GM13977 (cell line): Measurements from ENCODE around the gene TMPRSS3.

Experiments used
- DNase-seq: peaks from one replicate; pipeline ENCODE4 v3.0.0; 2012; ENCODE audit warnings: low spot score
- CTCF ChIP-seq: IDR thresholded peaks from 2 replicates; pipeline ENCODE4 v1.5.1; 2012; ENCODE audit warnings: mild to moderate bottlenecking, control low read depth; ENCODE audit not compliant: insufficient read depth; ENCODE audit errors: extremely low read depth, missing control alignments
- in situ Hi-C: fragments of 300-500 bp; cut with MboI; formaldehyde crosslinking; loops from one replicate; pipeline ENCODE4 v1.12.0; 2022; ENCODE audit warnings: low sequenced_read_pairs, low pct_unique_long_range_greater_than_20kb, mixed read lengths, inconsistent platforms; ENCODE audit not compliant: unreplicated experiment

Gene TMPRSS3

GRCh38 chr21:42377211-42377950, 18.5 kb downstream of the TMPRSS3 start:
- no peak for TF ChIP-seq CTCF
- DNase-seq = no peak
- in situ Hi-C loops = no loop called here

- TF ChIP-seq CTCF = no peak
- in situ Hi-C loops = no loop called here
- DNase-seq = no peak
These were observed 19.4 kb downstream of the TMPRSS3 start for GRCh38 chr21:42376338-42376982.

DNA sequence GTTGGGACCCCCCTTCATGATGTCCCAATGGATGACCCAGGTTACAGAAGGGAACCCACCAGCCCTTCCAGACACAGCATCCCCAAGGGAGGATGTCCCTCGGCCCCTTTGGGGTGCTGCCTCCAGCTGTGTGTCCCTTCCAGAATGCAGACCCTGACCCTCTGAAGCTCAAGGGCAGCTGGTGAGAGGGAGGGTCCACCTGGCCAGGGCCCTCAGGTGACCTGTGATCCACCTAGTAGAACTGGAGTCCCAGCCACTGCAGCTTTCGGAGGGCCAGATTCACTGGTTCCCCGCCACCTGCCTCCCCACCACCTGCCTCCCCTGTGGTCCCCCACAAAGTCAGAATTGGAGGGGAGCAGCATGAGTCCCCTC, 19.9 kb downstream of the TMPRSS3 start:
- in situ Hi-C loops = no loop called here
- DNase-seq = no peak
- TF ChIP-seq CTCF = no peak

- in situ Hi-C loops = no loop called here
- TF ChIP-seq CTCF = no peak
- no peak for DNase-seq
These were observed 20.3 kb downstream of the TMPRSS3 start for GRCh38 chr21:42375506-42375905.

DNA sequence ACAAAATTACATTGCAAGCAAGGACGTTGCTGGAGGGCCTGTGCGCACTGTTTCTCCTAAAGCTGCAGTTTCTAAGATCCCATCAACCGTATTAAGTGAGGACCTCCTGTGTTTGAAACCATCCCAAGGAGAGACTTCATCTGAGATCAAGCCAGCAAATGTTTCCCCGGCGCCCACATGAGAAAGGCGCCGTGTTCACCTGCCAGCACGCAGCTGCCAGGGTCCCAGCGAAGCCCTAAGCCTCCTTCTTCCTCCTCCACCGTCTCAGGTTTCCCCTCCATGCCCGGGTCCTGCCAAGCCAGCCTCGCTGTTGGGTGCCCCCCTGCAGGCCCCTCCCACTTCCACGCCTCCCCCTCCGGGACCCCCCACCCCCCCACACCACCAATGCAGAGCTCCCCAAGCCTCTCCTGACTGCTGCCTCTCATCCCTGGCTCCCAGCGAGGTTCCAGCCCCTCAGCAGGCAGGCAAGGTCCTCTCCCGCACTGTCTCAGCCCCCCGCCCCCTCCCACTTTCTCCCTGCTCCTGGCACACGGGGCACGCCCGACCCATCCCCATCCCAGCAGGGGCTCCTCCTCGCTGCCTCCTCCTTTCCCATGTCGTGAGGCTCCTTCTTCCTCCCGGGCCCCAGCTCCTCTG, 20.9 kb downstream of the TMPRSS3 start:
- no peak for DNase-seq
- in situ Hi-C loops = loop anchor here (5.0 kb wide), 1 partner anchor 52 kb away; no protein-coding TSS in a partner anchor
- TF ChIP-seq CTCF = no peak

GRCh38 chr21:42374457-42374856, 21.4 kb downstream of the TMPRSS3 start:
- DNase-seq = no peak
- in situ Hi-C loops = loop anchor here (5.0 kb wide), 1 partner anchor 53 kb away; no protein-coding TSS in a partner anchor

More at GRCh38 chr21:42374457-42374856, 21.4 kb downstream of the TMPRSS3 start:
- TF ChIP-seq CTCF = no peak
